Measurements from ENCODE around the gene POLQ.
"Not testable (repeated sequence)": the region's sequence is repeated elsewhere in the genome, so short reads cannot be mapped to it uniquely, and the experiment has no call there.

Gene POLQ

GRCh38 chr3:121399820-121400219 is 146.0 kb downstream of the POLQ start:
- TF ChIP-seq, protein P1, sequence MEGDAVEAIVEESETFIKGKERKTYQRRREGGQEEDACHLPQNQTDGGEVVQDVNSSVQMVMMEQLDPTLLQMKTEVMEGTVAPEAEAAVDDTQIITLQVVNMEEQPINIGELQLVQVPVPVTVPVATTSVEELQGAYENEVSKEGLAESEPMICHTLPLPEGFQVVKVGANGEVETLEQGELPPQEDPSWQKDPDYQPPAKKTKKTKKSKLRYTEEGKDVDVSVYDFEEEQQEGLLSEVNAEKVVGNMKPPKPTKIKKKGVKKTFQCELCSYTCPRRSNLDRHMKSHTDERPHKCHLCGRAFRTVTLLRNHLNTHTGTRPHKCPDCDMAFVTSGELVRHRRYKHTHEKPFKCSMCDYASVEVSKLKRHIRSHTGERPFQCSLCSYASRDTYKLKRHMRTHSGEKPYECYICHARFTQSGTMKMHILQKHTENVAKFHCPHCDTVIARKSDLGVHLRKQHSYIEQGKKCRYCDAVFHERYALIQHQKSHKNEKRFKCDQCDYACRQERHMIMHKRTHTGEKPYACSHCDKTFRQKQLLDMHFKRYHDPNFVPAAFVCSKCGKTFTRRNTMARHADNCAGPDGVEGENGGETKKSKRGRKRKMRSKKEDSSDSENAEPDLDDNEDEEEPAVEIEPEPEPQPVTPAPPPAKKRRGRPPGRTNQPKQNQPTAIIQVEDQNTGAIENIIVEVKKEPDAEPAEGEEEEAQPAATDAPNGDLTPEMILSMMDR (IDR thresholded peaks at IDR 0.05; ENCODE audit: borderline replicate concordance, control extremely low read depth, extremely low read depth, insufficient read depth, missing control alignments): no peak
- in situ Hi-C loops (cut with MboI; ENCODE audit: low sequenced_read_pairs, unreplicated experiment): no loop called here

GRCh38 chr3:121398051-121398450 is 147.7 kb downstream of the POLQ start:
- DNase-seq (ENCODE audit: low spot score); in situ Hi-C loops (cut with MboI; ENCODE audit: low sequenced_read_pairs, unreplicated experiment): not testable (repeated sequence)

More at GRCh38 chr3:121399820-121400219, 146.0 kb downstream of the POLQ start:
- DNase-seq (ENCODE audit: low spot score): no peak

- in situ Hi-C loops (cut with MboI; ENCODE audit: low sequenced_read_pairs, unreplicated experiment); DNase-seq (ENCODE audit: low spot score): not testable (repeated sequence)
Measured at GRCh38 chr3:121395967-121396366, 149.8 kb downstream of the POLQ start.

DNA sequence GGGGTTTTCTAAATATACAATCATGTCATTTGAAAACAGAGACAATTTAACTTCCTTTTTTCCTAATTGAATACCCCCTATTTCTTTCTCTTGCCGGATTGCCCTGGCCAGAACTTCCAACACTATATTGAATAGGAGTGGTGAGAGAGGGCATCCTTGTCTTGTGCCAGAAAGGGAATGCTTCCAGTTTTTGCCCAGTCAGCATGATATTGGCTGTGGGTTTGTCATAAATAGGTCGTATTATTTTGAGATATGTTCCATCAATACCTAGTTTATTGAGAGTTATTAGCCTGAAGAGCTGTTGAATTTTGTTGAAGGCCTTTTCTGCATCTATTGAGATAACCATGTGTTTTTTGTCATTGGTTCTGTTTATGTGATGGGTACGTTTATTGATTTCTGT is 157.5 kb downstream of the POLQ start:
- in situ Hi-C loops (cut with MboI; ENCODE audit: low sequenced_read_pairs, unreplicated experiment); DNase-seq (ENCODE audit: low spot score): not testable (repeated sequence)

Measured in GM13976 (cell line).